HG03060 (cell line): Measurements from ENCODE around the gene DENND1C.

Source experiments
- ATAC-seq: cut with Tn5 transposase; IDR thresholded peaks from one replicate; pipeline ENCODE4 v1.9.1; 2021; ENCODE audit warnings: low read depth, moderate number of reproducible peaks; ENCODE audit not compliant: unreplicated experiment

Gene DENND1C, protein sequence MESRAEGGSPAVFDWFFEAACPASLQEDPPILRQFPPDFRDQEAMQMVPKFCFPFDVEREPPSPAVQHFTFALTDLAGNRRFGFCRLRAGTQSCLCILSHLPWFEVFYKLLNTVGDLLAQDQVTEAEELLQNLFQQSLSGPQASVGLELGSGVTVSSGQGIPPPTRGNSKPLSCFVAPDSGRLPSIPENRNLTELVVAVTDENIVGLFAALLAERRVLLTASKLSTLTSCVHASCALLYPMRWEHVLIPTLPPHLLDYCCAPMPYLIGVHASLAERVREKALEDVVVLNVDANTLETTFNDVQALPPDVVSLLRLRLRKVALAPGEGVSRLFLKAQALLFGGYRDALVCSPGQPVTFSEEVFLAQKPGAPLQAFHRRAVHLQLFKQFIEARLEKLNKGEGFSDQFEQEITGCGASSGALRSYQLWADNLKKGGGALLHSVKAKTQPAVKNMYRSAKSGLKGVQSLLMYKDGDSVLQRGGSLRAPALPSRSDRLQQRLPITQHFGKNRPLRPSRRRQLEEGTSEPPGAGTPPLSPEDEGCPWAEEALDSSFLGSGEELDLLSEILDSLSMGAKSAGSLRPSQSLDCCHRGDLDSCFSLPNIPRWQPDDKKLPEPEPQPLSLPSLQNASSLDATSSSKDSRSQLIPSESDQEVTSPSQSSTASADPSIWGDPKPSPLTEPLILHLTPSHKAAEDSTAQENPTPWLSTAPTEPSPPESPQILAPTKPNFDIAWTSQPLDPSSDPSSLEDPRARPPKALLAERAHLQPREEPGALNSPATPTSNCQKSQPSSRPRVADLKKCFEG

DNA sequence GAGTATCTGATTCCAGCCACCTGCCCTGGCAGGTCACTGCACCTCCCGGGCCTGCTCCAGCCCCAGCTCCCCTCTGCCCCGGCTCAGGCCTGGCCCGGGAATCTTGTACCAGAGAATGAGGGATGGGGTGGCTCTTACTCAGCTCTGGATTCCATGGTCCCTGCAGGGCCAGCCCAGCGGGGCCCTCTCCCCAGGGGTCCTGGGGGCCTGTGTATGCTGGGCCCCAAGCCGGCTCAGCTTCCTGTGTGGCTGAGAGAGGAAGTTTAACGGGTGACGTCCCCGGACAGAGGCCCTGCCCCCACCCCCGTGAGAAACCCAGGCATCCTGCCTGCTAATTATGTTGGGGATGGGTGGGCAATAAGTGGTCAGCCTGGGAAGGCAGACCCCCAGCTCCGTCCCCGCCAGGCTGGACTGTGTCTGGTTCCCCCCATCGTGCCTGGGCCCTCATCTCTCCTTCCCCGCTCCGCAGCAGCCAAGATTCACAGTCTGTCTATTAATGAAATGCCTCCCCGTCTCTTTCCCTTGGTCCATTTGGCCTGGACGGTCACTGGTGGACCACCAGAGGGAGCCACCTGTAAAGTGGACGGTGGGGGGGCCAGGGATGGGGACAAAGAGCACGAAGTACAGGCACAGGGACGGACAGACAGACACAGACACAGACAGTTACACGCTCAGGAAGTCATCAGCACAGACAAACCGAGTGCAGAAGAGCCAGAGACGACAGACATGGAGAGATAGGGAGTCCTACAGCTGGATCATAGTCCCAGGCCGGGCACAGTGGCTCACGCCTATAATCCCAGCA, at the start of gene DENND1C:
Gene DENND1C (minus strand): TSS at position 247 of the 802 bp plus-strand sequence. CDS start 92 bp downstream, at position 155.
- ATAC-seq, result no peak

DNA sequence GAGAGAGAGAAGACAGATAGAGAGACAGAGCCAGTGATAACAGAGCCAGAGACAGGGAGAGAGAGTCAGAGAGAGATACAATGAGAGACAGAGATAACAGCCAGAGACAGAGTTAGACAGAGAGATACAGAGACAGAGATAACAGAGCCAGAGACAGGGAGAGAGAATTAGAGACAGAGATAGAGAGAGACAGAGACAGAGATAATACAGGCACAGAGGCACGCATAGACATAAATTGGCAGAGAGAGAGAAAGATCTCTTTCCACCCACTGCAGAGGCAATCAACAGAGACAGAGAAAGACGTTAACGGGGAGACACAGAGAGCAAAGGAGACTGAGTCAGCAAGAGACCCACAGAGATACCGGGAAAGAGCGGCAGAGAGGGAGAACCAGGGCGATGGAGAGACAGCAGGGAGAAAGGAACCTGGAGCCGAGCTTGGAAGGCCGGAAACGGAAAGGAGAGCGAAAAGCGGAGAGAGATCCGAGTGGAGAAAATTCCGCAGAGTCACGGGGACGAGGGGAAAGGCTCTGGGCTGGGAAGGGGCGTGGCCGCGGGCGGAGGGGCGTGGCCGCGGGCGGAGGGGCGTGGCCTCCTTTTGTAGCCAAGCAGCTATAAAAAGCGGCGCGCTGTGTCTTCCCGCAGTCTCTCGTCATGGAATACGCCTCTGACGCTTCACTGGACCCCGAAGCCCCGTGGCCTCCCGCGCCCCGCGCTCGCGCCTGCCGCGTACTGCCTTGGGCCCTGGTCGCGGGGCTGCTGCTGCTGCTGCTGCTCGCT, 49.0 kb upstream of the DENND1C start, which contains the start of gene TNFSF9:
Gene TNFSF9 (plus strand): TSS at position 641 of the 777 bp plus-strand sequence. CDS start 11 bp downstream, at position 652.
- no peak for ATAC-seq

DNA sequence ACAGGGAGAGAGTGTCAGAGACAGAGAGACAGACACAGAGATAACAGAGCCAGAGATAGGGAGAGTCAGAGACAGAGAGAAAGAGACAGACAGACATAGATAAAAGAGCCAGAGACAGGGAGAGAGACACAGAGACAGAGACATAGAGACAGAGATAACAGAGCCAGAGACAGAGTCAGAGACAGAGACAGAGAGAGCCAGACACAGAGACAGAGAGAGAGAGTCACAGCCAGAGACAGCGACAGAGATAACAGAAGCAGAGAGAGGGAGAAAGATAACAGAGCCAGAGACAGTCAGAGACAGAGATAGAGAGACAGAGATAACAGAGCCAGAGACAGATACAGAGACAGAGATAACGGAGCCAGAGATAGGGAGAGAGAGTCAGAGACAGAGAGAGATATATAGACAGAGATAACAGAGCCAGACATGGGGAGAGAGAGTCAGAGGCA, 48.4 kb upstream of the DENND1C start:
- no peak for ATAC-seq

DNA sequence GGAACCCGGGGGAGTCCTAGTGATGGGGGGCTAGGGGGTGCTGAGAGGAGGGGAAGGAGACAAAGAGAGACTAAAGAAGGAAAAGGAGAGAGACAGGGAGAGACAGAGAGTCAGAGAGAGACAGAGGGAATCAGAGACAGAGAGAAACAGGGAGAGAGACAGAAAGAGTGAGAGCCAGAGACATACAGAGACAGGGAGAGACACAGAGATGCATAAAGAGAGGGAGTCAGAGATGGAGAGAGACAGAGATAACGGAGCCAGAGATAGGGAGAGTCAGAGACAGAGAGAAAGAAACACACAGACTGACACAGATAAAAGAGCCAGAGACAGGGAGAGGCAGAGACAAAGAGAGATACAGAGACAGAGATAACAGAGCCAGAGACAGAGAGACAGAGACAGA, 47.8 kb upstream of the DENND1C start:
- ATAC-seq, result no peak

DNA sequence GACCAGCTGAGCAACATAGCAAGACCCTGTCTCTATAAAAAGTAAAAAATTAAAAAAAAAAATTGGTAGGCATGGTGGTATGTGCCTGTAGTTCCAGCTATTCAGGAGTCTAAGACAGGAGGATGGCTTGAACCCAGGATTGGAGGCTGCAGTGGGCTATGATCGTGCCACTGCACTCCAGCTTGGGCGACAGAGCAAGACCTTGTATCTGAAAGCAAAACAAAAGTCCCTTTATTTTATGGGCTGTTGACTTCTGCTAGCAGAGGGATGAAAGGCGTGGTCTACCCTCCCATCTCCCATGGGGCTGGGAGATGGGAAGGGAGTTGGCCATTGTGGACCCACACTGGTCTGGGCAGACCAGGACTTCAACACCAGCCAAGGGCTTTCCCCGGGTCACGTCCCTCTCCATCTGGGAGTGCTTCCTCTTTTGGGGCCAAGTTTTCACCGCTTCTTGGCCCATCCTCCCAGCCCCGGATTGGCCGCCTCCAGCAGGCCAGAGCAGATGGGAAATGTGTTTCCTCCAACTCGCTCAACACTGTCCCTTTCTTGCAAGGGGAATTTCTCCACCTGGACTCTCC, 47.0 kb upstream of the DENND1C start:
- no peak for ATAC-seq

DNA sequence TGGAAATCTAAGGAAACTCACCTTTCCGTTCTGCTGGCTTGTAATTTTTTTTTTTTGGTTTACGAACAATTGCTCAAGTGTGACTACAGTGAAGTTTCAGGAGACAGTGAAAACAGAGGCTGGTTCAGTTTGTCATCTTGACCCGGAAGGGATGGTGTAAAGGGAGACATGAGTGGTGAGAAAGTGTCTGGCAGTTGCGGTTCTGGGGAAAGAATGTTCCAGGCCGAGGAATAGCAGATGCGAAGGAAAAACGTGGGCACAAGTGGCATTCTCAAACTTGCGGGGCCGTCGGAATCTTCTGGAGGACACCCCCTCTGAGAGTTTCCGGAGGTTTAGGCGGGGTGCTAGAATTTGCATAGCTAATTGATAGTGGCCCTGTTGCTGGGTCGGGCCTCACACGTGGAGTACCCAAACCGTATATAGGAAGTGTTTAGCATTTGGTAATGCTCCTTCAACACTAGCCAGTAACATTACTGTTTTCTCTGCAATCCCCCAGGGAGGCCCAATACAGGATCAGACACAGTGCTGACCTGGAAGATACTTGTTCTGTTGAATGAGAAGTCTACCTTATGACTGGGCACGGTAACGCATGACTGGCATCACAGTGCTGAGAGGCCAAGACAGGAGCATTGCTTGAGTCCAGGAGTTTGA, 46.4 kb upstream of the DENND1C start:
- ATAC-seq, result peak; percentile 54

DNA sequence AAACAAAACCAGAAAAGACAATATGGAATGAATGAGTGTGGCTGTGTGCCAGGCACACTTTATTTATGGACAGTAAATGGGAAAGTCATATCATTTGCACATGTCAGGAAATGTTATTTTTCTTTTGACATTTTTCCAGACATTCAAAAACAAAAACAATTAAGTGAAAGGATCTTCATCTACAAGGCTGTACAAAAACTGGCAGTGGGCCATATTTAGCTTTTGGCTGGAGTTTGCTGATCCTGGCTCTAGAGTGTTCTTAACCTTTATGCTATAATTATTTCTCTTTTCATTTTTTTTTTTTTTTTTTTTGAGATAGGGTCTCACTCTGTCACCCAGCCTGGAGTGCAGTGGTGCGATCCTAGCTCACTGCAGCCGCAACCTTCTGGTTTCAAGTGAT, 42.7 kb upstream of the DENND1C start:
- no peak for ATAC-seq

DNA sequence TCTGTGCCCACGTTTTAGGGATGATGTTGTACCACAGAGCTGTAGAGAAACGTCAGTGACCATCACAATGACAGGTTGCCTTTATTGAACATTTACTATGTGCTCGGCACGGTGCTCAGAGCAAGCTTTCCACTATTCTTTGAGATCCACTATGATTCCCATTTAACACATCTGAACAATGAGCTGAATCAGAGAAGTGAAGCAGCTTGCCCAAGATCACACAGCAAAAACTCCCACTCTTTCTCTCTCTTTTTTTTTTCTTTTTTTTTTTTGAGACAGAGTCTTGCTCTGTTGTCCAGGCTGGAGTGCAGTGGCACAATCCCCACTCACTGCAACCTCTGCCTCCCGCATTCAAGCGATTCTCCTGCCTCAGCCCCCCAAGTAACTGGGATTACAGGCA, 41.1 kb upstream of the DENND1C start:
- no peak for ATAC-seq

DNA sequence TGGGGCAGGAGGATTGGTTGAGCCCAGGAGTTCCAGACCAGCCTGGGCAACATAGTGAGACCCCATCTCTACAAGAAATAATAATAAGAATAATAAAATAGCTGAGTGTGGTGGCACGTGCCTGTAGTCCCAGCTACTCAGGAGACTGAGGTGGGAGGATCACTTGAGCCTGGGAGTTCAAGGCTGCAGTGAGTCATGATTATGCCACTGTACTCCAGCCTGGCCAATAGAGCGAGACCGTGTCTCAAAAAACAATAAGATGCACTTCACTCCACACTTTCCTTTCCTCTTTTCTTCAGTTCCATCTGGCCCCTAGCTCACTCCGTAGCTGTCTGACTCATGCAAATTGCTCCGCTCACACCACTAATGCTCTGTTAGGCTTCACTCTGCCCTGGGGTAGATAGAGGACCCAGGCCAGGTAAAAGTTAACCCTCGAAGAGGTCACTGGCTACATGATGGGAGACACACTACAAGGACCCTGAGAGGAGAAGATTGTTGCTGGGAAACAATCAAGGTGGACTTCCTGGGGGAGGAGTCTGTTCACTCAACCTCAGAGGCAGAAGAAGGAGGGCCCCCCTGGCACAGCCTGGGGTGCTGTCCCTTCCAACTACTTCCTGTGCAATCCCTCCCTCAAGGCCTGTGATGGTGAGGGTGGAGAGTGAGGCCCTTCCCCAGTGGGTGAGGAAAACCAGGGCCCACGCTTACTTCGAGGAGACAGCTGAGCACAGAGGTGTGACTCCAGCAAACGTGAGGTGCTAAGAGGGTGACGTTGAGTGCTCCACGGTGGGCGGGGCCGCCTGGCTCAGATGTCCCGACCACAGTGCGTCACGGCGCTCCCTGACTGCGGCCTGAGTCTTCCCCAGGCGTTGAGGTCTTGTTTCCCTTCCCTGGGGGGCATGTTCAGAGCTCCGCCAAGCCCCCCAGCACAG, 40.4 kb upstream of the DENND1C start:
- peak; percentile 28 for ATAC-seq

DNA sequence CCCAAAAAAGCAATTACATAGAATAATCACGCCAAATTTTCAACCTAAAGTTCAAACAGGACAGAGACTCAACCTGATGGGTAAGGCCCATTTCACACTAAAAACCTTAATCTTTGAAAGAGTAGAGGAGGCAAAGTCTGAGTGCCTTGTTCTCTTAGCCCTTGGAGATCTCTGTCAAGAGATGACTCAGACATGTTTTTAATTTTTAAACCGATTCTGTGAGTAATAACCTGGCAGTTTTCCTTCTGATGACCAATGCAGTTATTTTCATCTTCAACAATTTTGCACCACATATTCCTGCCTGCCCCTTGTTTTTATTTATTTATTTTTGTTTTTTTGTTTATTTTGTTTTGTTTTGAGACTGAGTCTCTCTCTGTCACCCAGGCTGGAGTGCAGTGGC, 37.7 kb upstream of the DENND1C start:
- ATAC-seq, result no peak

DNA sequence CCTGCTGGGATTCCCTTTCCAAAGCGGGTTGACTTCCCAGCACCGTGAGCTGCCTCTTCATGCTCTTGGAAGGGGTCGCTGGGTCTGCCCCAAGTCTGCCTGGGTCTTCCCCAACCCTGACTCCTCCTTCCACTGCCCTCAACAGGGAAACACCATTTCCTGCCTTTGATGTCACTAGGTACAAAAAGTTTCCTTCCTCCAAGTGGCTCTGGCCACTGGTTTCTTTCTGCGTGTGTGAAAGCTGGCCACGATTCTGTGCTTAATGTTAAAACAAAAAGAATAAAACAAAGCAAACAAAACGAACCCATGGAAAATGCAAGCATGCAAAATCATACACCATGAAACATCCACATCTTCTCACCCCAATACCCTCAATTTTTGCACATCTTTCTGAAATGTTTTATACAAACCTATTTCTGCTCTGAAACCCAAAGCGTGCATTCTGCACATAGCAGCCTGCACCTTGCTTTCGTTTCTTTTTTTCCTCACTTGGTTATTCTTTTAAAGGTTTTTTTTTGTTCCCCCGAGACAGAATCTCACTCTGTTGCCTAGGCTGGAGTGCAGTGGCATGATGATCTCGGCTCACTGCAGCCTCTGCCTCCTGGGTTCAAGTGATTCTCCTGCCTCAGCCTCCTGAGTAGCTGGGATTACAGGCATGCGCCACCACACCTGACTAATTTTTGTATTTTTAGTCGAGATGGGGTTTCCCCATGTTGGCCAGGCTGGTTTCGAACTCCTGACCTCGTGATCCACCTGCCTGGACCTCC, 36.7 kb upstream of the DENND1C start:
- no peak for ATAC-seq

DNA sequence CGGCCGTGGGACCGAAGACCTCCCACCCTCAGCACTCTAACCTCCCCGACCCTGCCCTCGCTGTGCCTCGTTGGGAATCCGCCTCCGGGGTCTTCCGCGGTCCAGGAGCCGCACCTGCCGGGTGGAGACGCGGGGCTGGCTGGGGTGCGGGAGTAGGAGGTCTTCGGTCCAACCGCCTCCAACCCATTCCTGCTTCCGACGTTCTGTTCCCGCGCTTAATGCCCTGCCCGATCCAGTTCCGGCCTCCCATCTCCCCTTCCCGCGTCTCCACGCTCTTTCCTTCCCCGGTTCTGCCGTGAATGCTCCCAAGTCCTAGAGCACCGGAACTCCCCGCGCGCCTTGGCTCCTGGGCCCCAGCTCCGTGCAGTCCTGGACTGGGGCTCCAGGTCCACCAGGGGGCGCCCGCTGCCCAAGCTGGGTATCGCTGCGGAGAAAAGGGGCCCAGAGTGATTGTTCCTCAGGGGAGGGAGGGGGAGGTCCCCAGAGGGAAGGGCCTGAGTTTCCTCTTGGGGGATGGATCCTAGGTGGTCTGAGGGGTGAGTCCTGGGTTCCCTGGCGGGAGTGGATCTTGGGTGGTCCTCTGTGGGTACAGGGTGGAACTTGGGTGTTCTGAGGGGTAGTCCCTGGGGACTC, 35.2 kb upstream of the DENND1C start:
- no peak for ATAC-seq

DNA sequence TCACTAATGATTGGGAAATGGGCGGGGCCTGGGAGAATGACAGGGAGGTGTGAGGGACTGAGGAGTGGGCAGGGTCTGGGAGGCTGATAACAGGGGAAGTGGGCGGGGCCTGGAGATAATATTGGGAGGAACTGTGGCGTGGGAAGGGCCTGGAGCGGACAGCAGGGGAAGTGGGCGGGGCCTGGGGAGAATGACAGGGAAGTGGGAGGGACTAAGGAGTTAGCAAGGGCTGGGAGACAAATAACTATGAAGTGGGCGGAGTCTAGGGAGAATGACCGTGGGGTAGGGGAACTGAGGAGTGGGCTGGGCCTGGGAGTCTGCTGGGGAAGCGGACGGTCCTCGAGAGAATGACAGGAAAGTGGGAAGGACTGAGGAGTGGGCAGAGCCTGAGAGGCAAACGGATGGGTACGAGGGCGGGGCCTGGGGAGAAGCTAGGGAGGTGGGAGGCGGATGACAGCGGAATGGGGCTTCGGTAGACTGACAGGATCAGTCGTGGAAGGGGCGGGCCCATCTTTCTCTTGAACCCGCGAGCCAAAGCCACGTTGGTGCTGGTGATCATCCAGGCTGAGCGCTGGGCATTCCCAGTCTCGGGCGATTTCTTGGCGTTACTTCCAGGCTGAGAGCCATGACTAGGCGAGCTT, 34.6 kb upstream of the DENND1C start:
- ATAC-seq, result no peak

DNA sequence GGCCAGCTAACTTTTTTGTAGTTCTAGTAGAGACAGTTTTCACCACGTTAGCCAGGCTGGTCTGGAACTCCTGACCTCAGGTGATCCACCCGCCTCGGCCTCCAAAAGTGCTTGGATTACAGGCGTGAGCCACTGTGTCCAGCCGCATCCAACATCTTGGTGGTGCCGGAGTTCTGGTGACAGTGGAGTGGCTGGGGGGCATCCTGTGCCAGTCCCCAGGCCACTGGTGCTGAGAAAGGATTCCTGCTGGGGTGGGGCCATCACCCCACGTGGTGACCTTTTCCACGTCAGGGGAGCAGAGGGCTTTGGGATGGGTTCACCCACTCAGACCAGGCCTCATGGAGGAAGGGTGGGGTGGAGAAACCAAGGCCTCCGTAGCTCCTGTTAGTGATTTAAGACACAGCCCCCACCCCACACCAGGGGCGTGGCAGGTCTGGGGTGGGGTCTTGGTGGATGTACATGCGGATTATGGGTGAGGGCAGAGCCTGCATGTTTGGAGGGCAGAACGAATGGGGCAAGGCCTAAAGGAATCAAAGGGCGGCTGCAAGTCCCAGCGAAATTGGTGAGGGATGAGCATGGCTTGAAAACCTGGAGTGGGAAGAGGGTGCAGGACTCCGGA, 33.4 kb upstream of the DENND1C start:
- no peak for ATAC-seq

DNA sequence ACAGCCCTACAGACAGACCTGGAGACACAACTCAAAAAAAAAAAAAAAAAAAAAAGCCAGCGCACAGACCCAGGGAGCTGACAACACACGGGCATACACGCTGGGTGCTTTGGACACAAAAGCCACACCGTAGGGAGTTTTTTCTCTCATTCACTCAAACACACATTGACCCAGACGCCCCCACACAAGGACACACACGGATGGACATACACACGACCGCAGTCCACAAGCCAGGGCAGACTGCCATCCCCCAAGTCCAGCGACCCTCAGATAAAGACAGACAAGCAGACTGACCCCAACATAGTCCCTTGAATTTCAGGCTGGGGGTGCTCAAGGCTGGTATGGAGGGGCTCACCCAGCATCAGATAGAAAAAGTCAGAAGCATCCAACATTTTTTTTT, 32.5 kb upstream of the DENND1C start:
- no peak for ATAC-seq

DNA sequence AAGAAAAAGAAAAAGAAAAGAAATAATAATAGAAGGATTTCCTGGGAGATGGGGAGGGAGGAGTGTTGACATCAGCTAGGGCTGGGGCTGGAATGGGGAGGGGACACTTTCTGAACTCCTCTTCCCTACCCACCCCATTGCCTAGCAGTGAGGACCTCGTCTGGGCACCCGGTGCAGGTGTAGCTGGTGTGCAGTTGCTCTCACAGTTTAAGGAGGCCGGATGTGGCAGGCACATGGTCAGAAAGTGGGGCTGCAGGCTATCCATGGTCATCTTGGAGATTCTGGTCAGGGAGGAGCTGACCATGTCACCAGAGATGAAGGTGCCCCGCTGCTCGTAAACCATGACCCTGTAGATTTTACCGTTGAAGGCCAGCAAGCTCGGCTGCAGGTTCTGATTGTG, 29.0 kb upstream of the DENND1C start:
- no peak for ATAC-seq
